T-helper 2 cell treated with Interferon-gamma antibody and Interleukin-4, amounts not matched to agents 100 ng/mL and 5 ng/mL, for 36 hours (primary cell): ENCODE measurements around the gene C14orf119. TPM values are rescaled to one million over a fixed set of nuclear protein-coding genes. Genes with fewer than 3 reads are reported as not detected.

Experiments
- intact Hi-C: fragments of 100-400 bp; cut with micrococcal nuclease; formaldehyde crosslinking; loops from one replicate; pipeline ENCODE4 v1.15.1; 2023
- total RNA-seq: library from RNA; stranded (reverse); gene quantifications from 2 replicates; pipeline ENCODE4 v1.2.3, GENCODE V29; 2022

C14orf119 gene
- total RNA-seq, 1 donor from 2014 or later: 41.2 TPM

- intact Hi-C loops: loop anchor here (5.0 kb wide), 1 partner anchor 174 kb away; no protein-coding TSS in a partner anchor
Measured at GRCh38 chr14:23123419-23123818, 28.1 kb downstream of the C14orf119 start.

GRCh38 chr14:23124337-23124954 is 29.1 kb downstream of the C14orf119 start:
- intact Hi-C loops: loop anchor here (5.0 kb wide), 1 partner anchor 173 kb away; no protein-coding TSS in a partner anchor

GRCh38 chr14:23125011-23125410 is 29.7 kb downstream of the C14orf119 start:
- intact Hi-C loops: no loop called here

- intact Hi-C loops: no loop called here
Measured at GRCh38 chr14:23125933-23126524, 30.7 kb downstream of the C14orf119 start.

- intact Hi-C loops: no loop called here
Measured at GRCh38 chr14:23126548-23127278, 31.4 kb downstream of the C14orf119 start.

GRCh38 chr14:23127861-23128260 is 32.6 kb downstream of the C14orf119 start:
- intact Hi-C loops: no loop called here

GRCh38 chr14:23128969-23129758 is 33.9 kb downstream of the C14orf119 start:
- intact Hi-C loops: no loop called here

GRCh38 chr14:23129759-23130316 is 34.5 kb downstream of the C14orf119 start:
- intact Hi-C loops: no loop called here

GRCh38 chr14:23130871-23131270 is 35.6 kb downstream of the C14orf119 start:
- intact Hi-C loops: no loop called here

GRCh38 chr14:23131482-23131881 is 36.2 kb downstream of the C14orf119 start:
- intact Hi-C loops: no loop called here

- intact Hi-C loops: no loop called here
Measured at GRCh38 chr14:23132970-23133369, 37.7 kb downstream of the C14orf119 start.

GRCh38 chr14:23136566-23137133 is 41.3 kb downstream of the C14orf119 start:
- intact Hi-C loops: no loop called here

GRCh38 chr14:23137192-23137812 is 42.0 kb downstream of the C14orf119 start:
- intact Hi-C loops: no loop called here

- intact Hi-C loops: no loop called here
Measured at GRCh38 chr14:23137813-23138535, 42.7 kb downstream of the C14orf119 start.

GRCh38 chr14:23139874-23140273 is 44.6 kb downstream of the C14orf119 start:
- intact Hi-C loops: no loop called here

- intact Hi-C loops: no loop called here
Measured at GRCh38 chr14:23140371-23140770, 45.1 kb downstream of the C14orf119 start.

GRCh38 chr14:23141706-23142444 is 46.6 kb downstream of the C14orf119 start:
- intact Hi-C loops: no loop called here

GRCh38 chr14:23142826-23143225 is 47.5 kb downstream of the C14orf119 start:
- intact Hi-C loops: no loop called here

- intact Hi-C loops: no loop called here
Measured at GRCh38 chr14:23143911-23144310, 48.6 kb downstream of the C14orf119 start.
